ENCODE results near the gene FNDC3B.

The FNDC3B gene

GRCh38 chr3:172449466-172450149, 410.2 kb downstream of the FNDC3B start:
- no peak for DNase-seq (ENCODE audit: low read depth in 2 of 2)

Measured in stimulated activated CD8-positive, alpha-beta memory T cell treated with anti-CD3 and anti-CD28 coated beads, Interleukin-2, amount 100 ng/mL, for 1 hour (primary cell).